GF-D8 (cell line): ENCODE data around the gene SPDYE3.
"Not testable (repeated sequence)": the region's sequence is repeated elsewhere in the genome, so short reads cannot be mapped to it uniquely, and the experiment has no call there.

ENCODE experiments used
- DNase-seq: peaks from one replicate; lab custom pipeline; 2025; lab: John Stamatoyannopoulos, UW

SPDYE3 gene

DNA sequence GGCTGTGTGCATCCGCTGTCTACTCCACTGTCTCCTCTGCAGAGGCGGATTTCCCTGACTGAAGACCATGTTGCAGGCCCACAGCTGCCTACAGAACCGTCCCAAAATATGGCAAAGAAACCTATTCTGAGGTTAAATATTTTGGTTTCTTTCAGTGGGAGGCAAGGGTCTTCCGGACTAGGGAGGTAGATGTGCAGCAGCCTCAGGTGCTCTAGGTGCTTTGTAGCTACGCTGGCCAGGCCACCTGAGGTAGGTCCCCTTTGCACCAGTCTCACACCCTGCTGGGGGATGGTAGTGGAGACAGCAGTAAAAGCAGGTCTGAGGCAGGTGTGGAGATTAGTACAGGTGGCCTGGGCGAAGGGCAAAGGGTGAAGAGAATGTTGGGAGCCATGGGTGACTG, 42.3 kb downstream of the SPDYE3 start:
- no peak for DNase-seq

DNA sequence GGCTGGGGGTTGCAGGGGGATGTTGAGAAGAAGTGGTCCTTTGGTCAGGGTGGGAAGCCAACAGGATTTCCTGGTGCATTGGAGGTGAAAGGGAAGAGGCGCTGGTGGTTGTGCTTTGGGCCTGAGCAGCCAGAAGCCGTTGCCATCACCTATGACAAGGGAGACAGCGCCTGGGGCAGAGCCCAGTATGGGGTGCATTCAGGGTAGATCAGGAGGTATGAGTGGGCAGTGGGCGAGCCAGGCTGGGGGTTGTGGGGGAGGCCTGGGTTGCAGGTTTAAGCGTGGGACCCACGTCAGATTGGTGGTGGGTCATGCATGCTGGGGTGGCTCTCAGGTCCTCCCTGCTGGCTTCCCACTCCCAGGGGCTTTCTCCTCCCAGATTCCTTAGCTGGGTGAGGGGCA, 44.2 kb downstream of the SPDYE3 start:
- DNase-seq = no peak

DNA sequence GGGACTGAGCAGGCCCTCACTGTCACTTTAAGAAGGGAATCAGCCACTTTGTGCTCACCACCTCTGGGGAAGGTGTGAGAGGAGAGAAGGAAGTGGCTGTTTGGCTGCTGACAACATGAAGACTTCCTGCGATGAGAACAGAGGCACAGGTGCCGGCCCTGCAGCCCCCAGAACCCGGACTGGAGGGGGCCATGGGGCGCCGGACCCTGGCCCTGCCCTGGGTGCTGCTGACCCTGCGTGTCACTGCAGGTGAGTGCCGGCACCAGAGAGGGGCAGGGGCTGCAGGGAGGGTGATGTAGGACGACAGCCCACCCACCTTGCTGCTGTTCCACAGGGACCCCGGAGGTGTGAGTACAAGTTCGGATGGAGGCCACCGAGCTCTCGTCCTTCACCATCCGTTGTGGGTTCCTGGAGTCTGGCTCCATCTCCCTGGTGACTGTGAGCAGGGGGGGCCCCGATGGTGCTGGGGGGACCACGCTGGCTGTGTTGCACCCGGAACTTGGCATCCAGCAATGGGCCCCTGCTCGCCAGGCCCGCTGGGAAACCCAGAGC, 44.8 kb downstream of the SPDYE3 start:
- not testable (repeated sequence) for DNase-seq

DNA sequence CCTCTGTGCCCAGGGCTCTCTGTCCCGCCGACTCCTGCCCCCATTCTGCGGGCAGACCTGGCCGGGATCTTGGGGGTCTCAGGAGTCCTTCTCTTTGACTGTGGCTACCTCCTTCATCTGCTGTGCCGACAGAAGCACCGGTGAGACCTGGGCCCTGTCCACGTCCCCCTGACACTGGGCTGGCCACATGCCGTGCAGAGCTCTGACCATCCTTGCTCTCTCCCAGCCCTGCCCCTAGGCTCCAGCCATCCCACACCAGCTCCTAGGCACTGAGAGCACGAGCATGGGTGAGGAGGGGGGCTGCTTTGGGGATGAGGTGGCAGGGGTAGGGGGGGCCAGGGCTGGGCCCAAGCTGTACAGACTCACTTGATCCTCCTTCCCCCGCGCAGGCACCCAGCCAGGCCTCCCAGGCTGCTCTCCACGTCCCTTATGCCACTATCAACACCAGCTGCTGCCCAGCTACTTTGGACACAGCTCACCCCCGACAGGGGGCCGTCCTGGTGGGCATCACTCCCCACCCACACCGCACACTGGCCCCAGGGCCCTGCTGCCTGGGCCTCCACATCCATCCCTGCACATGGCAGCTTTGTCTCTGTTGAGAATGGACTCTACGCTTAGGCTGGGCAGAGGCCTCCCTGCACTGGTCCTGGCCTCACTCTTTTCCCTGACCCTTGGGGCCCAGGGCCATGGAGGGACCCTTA, 45.6 kb downstream of the SPDYE3 start:
- no peak for DNase-seq

DNA sequence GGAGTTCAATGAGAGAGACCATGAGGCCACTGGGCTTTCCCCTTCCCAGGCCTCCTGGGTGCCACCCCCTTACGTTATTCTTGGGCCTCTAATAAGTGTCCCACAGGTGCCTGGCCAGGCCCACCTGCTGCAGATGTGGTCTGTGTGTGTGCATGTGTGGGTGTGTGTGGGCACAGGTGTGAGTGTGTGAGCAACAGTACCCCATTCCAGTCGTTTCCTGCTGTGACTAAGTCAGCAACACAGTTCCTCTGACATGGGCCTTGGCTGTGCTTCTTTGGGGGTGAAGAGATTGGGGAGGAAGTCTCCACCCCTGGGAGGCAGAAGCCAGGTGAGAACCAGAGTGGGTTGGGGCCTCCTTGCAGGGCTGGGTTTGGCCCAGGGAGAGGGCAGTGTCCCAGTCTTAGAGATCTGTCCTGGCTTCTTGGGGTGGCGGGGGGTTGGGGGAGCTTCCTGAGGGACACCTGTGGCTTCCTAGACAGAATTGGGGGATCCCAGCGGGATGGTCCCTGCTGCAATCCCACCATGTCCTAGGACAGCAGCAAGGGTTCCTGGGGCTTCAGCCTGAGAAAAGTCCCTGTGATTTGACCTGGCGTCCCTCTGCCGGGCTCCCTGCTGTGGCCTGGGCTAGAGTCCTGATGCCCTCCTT, 46.3 kb downstream of the SPDYE3 start:
- DNase-seq = no peak

DNA sequence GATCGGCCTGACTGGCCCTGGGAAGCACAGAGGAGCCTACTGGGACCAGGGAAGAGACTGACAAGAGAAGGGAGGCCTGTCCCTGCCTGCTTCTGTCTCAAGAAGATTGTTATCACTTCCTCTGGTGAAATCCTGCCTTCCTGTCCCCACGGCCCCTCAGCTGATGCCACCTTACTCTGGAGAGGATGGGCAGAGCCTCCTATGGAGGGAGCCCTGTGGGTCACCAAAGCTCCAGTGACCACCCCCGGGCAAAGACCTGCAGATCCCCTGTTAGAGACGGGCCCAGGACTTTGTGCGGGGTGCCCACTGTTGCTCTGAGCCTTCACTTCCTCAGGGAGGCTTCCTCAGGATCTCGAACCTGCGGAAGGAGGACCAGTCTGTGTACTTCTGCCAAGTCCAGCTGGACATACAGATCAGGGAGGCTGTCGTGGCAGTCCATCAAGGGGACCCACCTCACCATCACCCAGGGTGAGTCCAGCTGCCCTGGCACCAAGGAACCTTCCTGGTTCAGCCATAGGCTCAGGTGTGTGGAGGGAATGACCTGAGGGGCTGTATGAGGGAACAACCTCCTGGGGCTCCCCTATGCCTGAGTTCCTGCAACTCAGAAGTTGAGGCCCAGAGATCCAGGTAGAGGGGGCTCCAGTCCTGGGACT, 49.0 kb downstream of the SPDYE3 start:
- DNase-seq = peak; percentile 58

DNA sequence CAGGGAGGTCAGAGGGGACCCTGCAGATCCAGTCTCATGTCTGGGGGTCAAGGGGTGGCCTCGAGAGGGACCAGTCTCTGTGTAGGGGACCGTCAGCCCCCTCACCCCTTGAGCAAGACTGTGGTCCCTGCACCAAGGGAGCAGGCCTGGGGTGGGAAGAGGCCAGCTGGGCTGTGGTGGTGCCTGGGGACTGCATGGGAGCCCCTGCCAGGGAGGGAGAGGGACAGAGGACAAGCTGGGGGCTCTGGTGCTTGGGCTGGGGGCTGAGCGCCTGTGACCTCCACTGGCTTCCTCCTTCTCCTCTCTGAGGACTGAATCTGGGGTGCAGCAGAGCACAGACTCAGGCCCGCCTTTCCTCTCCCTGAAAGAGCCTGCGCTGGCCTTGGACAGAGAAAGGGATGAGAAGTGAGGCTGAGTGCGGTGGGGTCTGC, 49.6 kb downstream of the SPDYE3 start:
- DNase-seq = no peak

DNA sequence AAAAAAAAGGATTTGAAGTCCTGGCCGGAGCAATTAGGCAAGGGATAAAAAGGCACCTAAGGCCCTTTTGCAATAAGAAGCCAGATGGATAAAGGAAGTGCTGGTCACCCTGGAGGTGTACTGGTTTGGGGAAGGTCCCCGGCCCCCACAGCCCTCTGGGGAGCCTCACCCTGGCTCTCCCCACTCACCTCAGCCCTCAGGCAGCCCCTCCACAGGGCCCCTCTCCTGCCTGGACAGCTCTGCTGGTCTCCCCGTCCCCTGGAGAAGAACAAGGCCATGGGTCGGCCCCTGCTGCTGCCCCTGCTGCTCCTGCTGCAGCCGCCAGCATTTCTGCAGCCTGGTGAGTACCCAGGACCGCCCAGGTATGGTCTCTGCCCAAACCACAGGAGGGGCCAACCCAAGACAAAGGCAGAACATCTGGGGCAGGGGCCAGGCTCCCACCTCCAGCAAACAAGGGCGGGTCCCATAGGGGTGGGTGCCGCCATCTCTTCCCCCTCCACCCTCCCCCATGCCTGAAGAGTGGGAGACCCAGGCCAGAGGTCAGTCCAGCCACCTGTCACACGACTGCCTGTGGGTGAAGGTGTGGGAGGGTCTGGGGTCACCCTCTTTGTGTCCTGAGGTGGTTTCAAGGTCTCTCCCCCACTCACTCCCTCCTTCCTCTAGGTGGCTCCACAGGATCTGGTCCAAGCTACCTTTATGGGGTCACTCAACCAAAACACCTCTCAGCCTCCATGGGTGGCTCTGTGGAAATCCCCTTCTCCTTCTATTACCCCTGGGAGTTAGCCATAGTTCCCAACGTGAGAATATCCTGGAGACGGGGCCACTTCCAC, 50.7 kb downstream of the SPDYE3 start, which contains the start of gene PILRB:
PILRB (plus strand) TSS at position 91 of the 830 bp plus-strand sequence; CDS start at position 277, 186 bp downstream.
- no peak for DNase-seq

DNA sequence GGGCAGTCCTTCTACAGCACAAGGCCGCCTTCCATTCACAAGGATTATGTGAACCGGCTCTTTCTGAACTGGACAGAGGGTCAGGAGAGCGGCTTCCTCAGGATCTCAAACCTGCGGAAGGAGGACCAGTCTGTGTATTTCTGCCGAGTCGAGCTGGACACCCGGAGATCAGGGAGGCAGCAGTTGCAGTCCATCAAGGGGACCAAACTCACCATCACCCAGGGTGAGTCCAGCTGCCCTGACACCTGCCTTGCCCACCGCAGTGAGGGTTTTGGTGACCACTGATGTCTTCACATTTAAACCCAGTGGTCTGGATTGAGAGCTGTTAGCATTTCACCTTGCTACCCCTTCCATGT, 51.3 kb downstream of the SPDYE3 start:
- no peak for DNase-seq

DNA sequence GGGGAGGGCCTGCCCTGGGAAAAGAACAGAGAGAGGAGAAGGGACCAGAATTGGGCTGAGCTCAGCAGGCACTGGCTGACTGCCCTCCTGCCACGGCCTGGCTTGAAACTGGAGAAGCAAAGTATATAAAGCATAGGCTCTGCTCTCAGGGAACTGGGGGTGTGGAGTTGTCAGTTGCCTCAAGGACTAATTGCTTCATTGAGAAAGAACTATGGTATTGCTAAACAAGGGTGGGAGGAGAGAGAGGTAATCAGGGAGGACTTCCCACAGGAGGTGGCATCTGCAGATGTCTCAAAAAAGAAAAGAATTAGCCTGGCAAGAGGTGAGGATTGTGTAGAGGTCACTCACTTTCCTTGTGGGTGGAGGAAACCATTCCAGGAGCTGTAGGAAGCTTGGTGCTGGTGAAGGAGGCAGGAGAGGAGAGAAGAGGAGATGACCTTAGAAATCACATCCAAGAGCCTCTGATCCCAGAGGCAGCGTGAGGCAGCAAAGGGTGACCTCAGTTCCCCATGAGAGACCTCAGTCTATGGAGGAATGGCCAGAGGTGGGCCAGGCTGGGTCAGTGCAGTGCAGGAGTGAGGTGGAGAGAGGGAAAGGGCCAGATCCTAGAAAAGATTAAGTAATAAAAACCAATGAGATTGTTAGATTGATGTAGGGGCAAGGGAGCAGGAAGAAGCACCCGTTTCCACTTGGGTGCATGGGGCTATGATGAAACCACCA, 52.8 kb downstream of the SPDYE3 start:
- no peak for DNase-seq

DNA sequence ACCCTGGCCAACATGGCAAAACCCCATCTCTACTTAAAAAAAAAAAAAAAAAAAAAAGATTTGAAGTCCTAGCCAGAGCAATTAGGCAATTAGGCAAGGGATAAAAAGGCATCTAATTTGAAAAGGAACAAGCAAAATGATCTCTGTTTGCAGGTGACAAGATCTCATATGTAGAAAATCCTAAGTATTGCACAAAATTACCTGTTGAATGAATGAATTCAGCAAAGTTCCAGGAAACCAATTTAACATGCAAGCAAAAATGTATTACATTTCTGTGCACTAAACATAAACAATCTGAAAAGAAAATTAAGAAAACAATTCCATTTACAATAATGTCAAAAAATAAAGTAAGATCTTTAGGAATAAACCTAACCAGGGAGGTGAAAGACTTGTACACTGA, 55.6 kb downstream of the SPDYE3 start:
- DNase-seq = no peak

DNA sequence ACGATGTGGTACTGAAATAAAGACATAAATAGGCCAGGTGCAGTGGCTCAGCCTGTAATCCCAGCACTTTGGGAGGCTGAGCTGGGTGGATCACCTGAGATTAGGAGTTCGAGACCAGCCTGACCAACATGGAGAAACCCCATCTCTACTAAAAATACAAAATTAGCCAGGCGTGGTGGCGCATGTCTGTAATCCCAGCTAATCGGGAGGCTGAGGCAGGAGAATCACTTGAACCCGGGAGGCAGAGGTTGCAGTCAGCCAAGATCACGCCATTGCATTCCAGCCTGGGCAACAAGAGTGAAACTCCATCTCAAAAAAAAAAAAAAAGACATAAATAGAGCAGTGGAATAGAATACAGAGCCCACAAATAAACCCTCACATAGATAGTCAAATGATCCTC, 56.3 kb downstream of the SPDYE3 start:
- not testable (repeated sequence) for DNase-seq

DNA sequence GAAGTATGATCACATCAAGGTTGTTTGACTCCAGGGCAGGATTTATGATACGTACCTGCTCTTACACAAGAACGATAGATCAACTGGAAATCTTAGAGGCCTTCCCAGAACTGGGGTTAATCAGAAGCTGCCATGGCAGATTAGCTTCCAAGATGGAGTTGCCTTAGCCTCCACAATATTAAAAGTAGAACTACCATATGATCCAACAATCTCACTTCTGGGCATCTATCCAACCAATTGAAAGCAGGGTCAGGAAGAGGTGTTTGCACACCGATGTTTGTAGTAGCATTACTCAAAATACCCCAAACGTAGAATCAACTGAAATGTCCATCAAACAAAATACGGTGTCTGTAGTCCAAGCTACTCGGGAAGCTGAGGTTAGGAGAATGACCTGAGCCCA, 57.0 kb downstream of the SPDYE3 start:
- DNase-seq = no peak

DNA sequence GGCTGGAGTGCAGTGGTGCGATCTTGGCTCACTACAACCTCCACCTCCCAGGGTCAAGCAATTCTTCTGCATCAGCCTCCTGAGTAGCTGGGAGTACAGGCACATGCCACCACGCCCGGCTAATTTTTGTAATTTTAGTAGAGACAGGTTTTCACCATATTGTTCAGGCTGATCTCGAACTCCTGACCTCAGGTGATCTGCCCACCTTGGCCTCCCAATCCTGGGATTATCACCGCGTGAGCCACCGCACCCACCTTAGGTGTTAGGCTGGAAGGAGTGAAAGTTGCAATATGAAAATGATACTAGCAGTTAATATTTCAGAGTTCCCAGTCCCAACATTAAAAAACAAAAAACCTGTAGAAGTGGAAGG, 58.5 kb downstream of the SPDYE3 start:
- not testable (repeated sequence) for DNase-seq

DNA sequence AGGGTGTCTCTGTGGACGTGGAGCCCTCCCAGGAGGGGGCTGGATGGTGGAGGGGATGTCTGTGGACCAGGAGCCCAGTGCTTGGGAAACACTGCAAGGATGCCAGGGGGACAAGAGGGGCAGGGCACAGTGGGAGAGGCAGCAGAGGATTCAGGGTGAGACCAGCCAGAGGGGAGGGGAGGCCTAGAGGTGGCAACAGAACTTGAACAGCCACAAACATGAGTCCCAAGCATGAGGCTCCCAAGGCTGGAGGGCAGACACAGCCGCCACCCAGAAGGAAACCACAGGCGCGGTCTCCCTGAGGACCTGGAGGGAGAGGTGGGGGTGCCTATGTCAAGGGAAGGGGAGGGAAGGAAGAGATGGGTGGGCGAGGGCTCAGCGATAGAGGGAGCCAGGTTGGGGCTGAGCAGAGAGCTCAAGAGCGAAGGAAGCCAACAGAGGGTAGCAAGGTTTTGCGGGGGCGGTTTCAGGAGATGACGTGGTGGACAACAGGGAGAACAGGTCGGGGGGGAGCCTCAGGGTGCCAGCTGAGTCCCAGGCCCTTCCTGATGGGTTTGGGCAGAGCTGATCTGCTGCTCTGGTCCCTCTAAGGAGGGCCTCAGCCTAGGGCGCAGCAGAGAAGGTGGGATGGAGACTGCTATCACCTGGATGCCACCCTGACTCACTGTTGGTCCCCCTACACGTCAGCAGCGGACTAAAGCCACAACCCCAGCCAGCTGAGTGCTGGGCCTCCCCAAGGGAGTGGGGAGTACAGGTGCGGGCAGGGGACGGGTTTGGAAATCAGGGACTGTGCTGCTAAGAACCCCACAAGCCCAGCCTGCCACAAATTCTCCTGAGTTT, 59.1 kb downstream of the SPDYE3 start:
- no peak for DNase-seq

DNA sequence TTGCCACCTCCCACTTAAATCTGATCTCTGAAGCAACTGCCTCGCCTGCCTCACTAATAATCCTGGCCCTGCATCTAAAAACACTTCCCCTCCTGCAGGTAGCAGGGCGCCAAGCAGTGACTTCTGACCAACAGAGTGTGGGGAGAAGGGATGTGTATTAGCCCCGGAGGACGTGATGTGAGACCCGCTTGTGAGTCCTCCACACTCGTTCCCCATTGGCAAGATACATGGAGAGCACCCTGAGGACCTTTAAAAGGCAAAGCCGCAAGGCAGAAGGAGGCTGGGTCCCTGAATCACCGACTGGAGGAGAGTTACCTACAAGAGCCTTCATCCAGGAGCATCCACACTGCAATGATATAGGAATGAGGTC, 59.7 kb downstream of the SPDYE3 start:
- no peak for DNase-seq

DNA sequence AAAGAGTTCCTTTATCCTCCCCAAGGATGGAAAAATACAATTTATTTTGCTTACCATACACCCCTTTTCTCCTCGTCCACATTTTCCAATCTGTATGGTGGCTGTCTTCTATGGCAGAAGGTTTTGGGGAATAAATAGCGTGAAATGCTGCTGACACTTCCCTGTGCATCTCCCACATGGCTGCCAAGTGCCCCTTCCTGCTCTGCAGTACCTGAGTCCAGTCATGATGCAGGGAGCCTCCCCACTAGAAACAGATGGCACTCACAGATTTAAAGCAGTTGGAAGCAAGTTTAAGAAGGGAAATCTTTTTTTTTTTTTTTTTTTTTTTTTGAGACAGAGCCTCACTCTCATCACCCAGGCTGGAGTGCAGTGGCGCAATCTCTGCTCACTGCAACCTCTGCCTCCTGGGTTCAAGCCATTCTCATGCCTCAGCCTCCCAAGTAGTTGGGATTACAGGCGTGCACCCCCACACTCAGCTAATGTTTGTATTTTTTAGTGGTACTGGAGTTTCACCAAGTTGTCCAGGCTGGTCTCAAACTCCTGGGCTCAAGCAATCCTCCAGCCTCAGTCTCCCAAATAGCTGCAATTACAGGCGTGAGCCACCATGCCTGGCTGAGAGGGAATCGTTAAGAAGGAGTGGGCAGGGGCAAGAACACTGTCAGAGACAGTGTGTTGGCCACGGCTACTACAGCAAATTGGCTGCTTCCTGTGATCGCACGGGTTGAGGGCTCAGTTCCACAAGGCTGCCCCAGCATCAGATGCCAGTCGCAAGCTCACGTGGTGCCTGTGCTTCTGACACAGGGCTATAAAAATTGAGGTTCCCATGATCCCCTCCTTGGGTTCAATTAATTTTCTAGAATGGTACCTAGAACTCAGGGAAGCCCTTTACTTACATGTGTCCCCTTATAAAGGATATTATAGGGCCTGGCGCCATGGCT, 60.4 kb downstream of the SPDYE3 start:
- no peak for DNase-seq

DNA sequence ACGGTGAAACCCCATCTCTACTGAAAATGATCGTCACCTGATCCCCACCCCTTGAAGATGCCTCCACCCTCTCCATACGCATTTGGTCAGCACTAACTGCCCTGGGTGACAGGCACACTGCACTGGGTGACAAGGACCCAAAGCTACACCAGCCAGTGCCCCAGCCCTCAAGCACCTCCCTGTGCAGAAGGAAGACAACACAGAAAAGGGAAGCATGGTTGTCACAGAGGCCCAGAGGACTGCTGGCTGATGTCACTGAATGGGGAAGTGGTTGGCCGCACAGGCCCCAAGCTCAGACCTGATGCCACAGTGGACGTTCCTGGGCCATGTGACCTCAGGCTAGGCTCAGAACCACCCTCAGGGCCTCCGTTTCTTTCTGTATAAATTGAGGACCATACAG, 61.6 kb downstream of the SPDYE3 start:
- DNase-seq = peak; percentile 93

DNA sequence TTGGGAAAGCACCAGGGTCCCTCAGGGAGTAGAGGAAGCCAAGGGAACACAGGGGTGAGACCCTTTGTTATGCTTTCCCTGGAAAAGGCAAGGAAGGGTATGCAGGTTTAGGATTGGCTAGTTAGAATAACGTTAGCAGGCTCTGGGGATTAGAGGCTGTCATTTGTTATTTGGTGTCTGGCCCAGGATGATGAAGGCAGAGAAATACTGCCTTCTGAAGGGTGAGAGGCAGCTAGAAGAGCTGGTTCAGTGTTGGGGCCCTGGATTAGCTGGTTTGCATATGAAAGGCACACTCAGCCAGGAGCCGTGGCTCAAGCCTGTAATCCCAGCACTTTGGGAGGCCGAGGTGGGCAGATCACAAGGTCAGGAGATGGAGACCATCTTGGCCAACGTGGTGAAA, 62.8 kb downstream of the SPDYE3 start:
- no peak for DNase-seq

DNA sequence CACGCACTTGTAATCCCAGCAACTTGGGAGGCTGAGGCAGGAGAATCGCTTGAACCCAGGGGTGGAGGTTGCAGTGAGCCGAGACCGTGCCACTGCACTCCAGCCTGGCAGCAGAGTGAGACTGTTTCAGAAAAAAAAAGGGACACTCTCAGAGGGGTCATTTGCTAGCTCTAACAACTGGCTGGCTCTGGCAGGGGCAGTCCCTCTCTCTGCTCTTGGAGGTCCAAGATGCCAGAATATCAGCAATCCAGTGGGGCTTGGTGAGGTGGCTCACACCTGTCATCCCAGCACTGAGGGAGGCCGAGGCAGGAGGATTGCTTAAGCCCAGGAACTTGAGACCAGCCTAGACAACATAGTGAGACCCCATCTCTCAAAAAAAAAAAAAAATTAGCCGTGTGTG, 63.2 kb downstream of the SPDYE3 start:
- no peak for DNase-seq
